ENCODE data around the gene OTOP1. TPM values are rescaled to one million over a fixed set of nuclear protein-coding genes. Genes with fewer than 3 reads are reported as not detected.

Gene OTOP1
- not detected for total RNA-seq

GRCh38 chr4:4226606-4227438, at the start of gene OTOP1:
OTOP1 (minus strand) TSS chr4:4226929; CDS start chr4:4226864, 65 bp downstream.
- CTCF ChIA-PET = no interaction called here
- DNase-seq = no peak

GRCh38 chr4:4274226-4274625, 47.5 kb upstream of the OTOP1 start:
- Mint-ChIP-seq H3K4me1 (ENCODE audit: low read depth) (peaks cover 12% of the 10 kb centered on the region), H3K27me3 (no peaks in the 10 kb centered on the region), H3K9me3 (no peaks in the 10 kb centered on the region), H3K4me3 (no peak overlapping the region), H3K36me3 (ENCODE audit: low read depth) (peaks cover 53% of the 10 kb centered on the region), H3K27ac (no peak overlapping the region)
- DNase-seq = no peak
- intact Hi-C loops (cut with micrococcal nuclease) = no loop called here
- ChIA-PET CTCF (interaction anchor here (1.4 to 2.2 kb wide), 4 partner anchors 10 to 26 kb away, joined by 4 to 16 read pairs (median 4); partner anchors contain the start of gene TMEM128), POLR2A (interaction anchor here (1.5 kb wide), 1 partner anchor 268 kb away, joined by 3 read pairs; the partner anchor contains the start of gene STX18)
- TF ChIP-seq CTCF (IDR thresholded peaks at IDR 0.05) = no peak
- ATAC-seq = no peak

More at GRCh38 chr4:4226606-4227438, at the start of gene OTOP1:
- POLR2A ChIA-PET = no interaction called here
- Mint-ChIP-seq H3K27ac (no peak within 1 kb of the TSS), H3K9me3 (no peaks in the 10 kb centered on the region), H3K4me1 (ENCODE audit: low read depth) (peaks cover 3% of the 10 kb centered on the region), H3K36me3 (ENCODE audit: low read depth) (no peaks in the 10 kb centered on the region), H3K4me3 (no peak within 1 kb of the TSS), H3K27me3 (peaks cover 42% of the 10 kb centered on the region)
- no peak for TF ChIP-seq CTCF (IDR thresholded peaks at IDR 0.05)
- no peak for ATAC-seq
- intact Hi-C loops (cut with micrococcal nuclease) = no loop called here

GRCh38 chr4:4271912-4272311, 45.2 kb upstream of the OTOP1 start:
- TF ChIP-seq CTCF (IDR thresholded peaks at IDR 0.05) = no peak
- no peak for DNase-seq
- POLR2A ChIA-PET = interaction anchor here (1.0 kb wide), 1 partner anchor 11 kb away, joined by 3 read pairs; no protein-coding TSS in a partner anchor

GRCh38 chr4:4270529-4270928, 43.8 kb upstream of the OTOP1 start:
- no peak overlapping the region for H3K4me3 Mint-ChIP-seq
- no peaks in the 10 kb centered on the region for H3K27me3 Mint-ChIP-seq
- CTCF ChIA-PET = interaction anchor here (3.1 kb wide), 1 partner anchor 10 kb away, joined by 10 read pairs; no protein-coding TSS in a partner anchor
- POLR2A ChIA-PET = interaction anchor here (1.5 kb wide), 1 partner anchor 10 kb away, joined by 3 read pairs; no protein-coding TSS in a partner anchor
- no peaks in the 10 kb centered on the region for H3K9me3 Mint-ChIP-seq
- H3K4me1 Mint-ChIP-seq (ENCODE audit: low read depth) = peaks cover 24% of the 10 kb centered on the region
- intact Hi-C loops (cut with micrococcal nuclease) = no loop called here
- ATAC-seq (no peak), DNase-seq (no peak)
- no peak for TF ChIP-seq CTCF (IDR thresholded peaks at IDR 0.05)
- peaks cover 60% of the 10 kb centered on the region for H3K36me3 Mint-ChIP-seq (ENCODE audit: low read depth)
- peak overlapping the region; percentile 87 for H3K27ac Mint-ChIP-seq

More at GRCh38 chr4:4271912-4272311, 45.2 kb upstream of the OTOP1 start:
- Mint-ChIP-seq H3K36me3 (ENCODE audit: low read depth) (peaks cover 52% of the 10 kb centered on the region), H3K27me3 (no peaks in the 10 kb centered on the region), H3K4me3 (no peak overlapping the region), H3K9me3 (no peaks in the 10 kb centered on the region), H3K4me1 (ENCODE audit: low read depth) (peaks cover 23% of the 10 kb centered on the region), H3K27ac (no peak overlapping the region)
- intact Hi-C loops (cut with micrococcal nuclease) = no loop called here
- ATAC-seq = no peak
- CTCF ChIA-PET = interaction anchor here (0.8 kb wide), 1 partner anchor 41 kb away, joined by 3 read pairs; no protein-coding TSS in a partner anchor

GRCh38 chr4:4269856-4270255, 43.1 kb upstream of the OTOP1 start:
- Mint-ChIP-seq H3K4me1 (ENCODE audit: low read depth) (peaks cover 24% of the 10 kb centered on the region), H3K4me3 (peak overlapping the region; percentile 39), H3K27ac (peak overlapping the region; percentile 84), H3K27me3 (no peaks in the 10 kb centered on the region), H3K36me3 (ENCODE audit: low read depth) (peaks cover 56% of the 10 kb centered on the region), H3K9me3 (no peaks in the 10 kb centered on the region)
- ATAC-seq = peak; percentile 75
- intact Hi-C loops (cut with micrococcal nuclease) = no loop called here
- TF ChIP-seq CTCF (IDR thresholded peaks at IDR 0.05) = no peak
- DNase-seq = peak; percentile 23
- ChIA-PET CTCF (interaction anchor here (3.1 kb wide), 1 partner anchor 10 kb away, joined by 10 read pairs; no protein-coding TSS in a partner anchor), POLR2A (interaction anchor here (1.5 kb wide), 1 partner anchor 10 kb away, joined by 3 read pairs; no protein-coding TSS in a partner anchor)
